Stimulated activated CD4-positive, alpha-beta T cell treated with anti-CD3 and anti-CD28 coated beads, TNF-alpha, amount 100 ng/mL, for 1 hour (primary cell): Measurements from ENCODE around the gene DCLK1.

ENCODE experiments used
- DNase-seq, 3 donors: peaks; one replicate each; pipeline ENCODE4 v3.0.0-alpha.2; 2020; ENCODE audit warnings: low read depth in 3 of 3, low spot score in 1 of 3

The DCLK1 gene

DNA sequence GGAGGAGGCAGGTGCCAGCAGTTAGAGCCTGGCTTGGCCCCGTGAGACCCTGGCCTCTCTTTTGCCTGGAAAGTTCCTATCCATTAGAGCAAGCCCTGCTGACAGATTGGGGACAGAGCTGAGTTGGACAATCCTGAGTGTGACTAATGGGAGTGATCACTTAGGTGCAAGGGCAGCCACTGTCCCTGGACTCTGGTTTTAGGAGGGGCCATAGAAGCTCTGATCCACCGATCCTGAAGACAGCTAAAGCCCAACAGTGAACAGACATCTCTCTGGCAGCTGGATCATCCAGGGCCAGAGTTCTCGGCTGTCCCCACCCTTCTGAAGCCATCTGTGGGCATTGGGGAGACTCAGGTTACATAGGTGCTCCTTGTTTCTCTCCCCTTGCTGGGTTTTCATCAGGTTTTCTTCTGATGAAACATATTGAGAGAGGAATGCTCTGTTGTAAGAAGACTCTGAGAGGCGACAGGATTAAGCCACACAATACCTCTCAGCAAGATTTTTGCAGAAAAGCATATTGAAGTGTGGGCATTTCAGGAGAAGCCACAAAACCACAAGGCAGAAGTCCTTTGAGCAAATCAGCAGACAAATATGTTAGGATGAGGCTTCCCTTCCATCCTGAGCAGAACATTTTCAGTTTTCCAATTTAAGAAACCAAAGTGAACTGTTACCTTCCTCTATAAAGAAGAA is 366.7 kb downstream of the DCLK1 start:
- no peak for DNase-seq

DNA sequence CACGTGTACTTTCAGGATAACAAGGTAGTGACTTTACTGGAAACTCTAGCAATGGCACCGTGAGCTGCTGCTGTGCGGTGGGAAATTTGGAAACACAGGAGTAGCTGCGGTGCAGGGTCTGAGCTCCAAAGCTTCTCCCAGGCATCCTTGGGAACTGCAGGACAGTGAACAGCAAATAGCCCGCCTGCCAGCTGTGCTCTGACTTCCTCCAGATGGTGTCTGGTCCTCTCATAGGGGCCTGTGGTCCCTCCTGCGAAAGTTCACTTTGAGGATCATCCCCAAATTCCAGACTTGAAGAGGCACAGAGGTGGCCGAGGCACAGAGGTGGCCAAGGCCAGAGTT is 367.4 kb downstream of the DCLK1 start:
- no peak for DNase-seq

- no peak for DNase-seq
These were observed 368.0 kb downstream of the DCLK1 start for GRCh38 chr13:35763060-35763781.

DNA sequence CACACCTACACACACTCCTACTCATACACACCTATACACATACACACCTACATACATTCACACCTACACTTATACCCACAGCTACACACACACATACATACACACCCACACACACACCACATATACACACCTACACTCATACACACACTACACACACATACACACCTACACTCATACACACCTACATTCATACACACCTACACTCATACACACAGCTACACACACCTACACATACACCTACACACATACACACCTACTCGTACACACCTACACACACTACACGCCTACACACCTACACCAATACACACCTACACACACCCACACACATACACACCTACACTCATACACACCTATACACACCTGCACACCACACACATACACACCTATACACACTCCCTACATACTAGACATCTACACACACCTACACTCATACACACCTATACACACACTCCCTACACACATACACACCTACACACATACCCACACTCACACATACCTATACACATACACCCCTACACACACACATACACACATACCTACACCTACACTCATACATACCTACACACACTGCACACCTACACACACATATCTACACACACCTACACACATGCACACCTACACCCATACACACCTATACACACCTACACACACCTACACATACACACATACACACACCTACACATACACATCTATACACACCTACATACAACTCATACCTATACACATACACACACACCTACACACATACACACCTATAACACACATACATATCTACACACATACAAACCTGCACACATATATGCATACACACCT is 369.5 kb downstream of the DCLK1 start:
- no peak for DNase-seq

DNA sequence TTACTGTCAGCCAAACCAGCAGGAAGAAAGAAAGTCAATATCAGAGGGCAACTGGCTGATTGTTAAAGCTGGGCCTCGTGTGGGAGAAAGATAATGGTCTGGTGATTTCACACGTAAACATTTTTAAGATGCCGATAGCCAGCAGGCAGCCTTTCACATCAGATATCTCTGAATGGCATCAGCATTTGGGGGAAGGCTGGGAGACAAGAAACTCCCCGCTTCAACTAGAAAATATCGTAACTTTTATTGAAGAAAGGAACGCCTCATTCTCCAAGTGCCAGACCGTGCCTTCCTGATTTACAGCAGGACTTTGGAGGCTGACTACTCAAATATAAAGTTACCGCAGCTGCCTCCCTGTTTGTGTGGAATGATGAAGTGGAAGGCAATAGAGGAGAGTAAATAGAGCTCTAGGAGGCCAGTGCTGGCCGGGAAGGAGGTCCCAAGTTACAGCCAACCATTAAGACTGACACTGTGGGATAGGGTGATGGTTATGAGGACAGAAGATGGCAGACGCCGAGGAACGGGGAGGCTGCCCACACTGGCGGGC is 370.4 kb downstream of the DCLK1 start:
- DNase-seq, result no peak

- no peak for DNase-seq
These were observed 383.6 kb downstream of the DCLK1 start for GRCh38 chr13:35747594-35747993.

- no peak for DNase-seq
These were observed 386.5 kb downstream of the DCLK1 start for GRCh38 chr13:35744566-35745178.

DNA sequence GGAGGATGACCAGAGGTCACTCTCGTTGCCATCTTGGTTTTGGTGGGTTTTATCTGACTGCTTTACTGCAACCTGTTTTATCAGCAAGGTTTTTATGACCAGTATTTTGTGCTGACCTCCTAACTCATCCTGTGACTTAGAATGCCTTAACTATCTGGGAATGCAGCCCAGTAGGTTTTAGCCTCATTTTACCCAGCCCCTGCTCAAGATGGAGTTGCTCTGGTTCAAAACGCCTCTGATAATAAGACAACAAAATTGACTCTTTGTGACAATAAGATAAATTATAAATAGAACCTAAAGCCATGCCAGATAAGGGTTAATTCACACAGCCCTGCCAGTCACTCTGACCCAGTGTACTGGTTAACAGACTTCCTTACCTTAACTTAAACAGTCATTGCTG is 387.0 kb downstream of the DCLK1 start:
- no peak for DNase-seq

DNA sequence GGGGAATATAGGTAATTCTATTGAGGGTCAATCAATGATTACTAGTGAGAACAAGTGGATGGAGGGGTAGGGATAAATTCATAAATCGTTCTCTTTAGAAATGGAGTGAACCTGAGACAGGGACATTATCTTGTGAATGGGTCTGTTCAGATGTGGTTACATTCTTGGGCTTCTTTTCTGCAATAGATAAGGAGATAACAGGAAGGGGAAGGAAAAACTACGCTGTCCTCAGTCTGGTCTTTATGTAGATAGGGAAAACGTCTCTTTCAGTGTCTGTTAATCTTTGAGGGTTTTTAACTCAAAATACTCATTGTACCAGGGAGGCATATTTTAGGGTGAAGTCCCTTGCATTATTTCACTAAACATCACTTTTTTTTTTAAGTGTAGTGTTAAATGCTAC is 388.0 kb downstream of the DCLK1 start:
- DNase-seq, result no peak

- DNase-seq, result no peak
These were observed 389.5 kb downstream of the DCLK1 start for GRCh38 chr13:35741657-35742056.

GRCh38 chr13:35736876-35737275 is 394.3 kb downstream of the DCLK1 start:
- DNase-seq, result no peak

- DNase-seq, result no peak
These were observed 397.4 kb downstream of the DCLK1 start for GRCh38 chr13:35733827-35734226.

- no peak for DNase-seq
These were observed 398.6 kb downstream of the DCLK1 start for GRCh38 chr13:35732565-35732964.

- no peak for DNase-seq
These were observed 399.7 kb downstream of the DCLK1 start for GRCh38 chr13:35731471-35731870.

- no peak for DNase-seq
These were observed 401.1 kb downstream of the DCLK1 start for GRCh38 chr13:35729926-35730627.

- no peak for DNase-seq
These were observed 403.3 kb downstream of the DCLK1 start for GRCh38 chr13:35727881-35728280.

DNA sequence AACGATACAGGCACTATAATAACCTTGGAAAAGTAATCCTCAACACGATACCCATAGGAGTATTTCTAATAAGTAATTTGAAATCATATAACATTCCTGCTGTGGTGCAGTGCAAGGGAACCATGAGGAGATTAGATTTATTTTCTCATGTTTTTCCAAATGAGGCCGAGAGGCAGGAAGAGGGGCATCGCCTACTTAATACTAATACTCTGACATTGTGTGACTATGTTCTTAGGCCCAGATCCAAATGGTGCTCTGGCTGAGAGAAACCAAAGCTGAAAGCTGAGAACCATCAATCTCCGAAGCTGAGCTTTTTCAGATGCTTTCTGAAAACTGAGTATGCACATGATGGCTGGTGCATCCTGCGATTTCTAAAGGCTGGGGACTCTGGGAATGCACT is 406.7 kb downstream of the DCLK1 start:
- DNase-seq, result no peak

DNA sequence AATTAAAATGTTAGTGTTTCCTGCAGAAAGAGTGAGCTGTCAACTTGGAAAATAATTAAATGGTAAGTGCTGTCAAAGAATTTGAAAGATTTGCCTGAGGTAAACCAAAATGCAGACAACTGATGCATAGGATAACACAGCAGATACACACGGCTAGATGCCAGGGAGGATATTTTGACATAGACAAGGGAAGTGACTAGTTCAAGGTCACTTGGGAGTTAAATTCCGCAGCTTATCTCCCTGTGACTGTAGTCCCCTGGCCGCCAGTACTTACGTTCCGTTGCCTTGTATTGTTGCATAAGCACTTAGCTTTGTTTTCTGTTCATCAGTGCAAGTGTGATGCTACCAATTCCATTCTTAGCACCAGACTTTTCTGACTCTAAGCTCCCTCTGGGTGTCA is 407.4 kb downstream of the DCLK1 start:
- DNase-seq, result no peak

GRCh38 chr13:35723053-35723461 is 408.1 kb downstream of the DCLK1 start:
- no peak for DNase-seq

- no peak for DNase-seq
These were observed 408.6 kb downstream of the DCLK1 start for GRCh38 chr13:35722458-35723052.
